ENCODE results near the gene IER3. TPM values are rescaled to one million over a fixed set of nuclear protein-coding genes. Genes with fewer than 3 reads are reported as not detected.

The IER3 gene
- total and polyA plus RNA-seq, 9 of the 15 experiments (the other 6 are each of a cell fraction or from before 2014, with no cell fraction given): 1.5 to 30.0 (median 11.5) TPM

DNA sequence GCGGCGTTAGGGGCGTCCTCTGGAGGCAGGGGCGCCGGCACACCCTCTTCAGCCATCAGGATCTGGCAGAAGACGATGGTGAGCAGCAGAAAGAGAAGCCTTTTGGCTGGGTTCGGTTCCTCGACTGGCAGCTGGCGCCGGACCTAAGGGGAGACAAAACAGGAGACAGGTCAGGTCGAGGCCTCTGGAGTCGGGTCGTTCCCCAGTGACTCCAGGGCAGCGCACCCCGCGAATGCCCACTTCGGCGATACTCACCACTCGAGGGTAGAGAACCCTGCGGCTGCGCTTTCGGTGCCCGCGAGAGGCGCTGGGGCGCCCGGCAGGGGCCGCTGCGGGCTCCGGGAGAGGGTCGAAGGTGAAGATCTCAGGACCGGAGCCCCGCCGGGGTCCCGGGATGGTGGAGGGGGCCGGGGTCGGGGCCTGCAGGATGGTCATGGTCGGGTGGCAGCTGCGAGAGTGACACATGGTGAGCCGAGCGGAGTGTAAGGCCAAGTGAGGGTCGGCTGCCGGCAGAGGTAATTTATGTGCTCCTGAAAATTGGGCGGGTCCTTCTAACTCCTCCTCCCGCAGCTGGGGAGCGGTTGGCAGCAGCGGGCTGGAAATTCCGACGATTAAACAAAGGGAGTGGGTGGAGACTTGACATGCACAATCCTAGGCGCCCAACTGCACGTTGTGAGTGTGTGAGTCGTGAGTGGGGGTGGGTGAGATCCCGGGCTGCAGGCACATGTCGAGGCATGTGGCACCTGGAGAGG, at the start of gene IER3 (continued):
- TF ChIP-seq, protein P1, sequence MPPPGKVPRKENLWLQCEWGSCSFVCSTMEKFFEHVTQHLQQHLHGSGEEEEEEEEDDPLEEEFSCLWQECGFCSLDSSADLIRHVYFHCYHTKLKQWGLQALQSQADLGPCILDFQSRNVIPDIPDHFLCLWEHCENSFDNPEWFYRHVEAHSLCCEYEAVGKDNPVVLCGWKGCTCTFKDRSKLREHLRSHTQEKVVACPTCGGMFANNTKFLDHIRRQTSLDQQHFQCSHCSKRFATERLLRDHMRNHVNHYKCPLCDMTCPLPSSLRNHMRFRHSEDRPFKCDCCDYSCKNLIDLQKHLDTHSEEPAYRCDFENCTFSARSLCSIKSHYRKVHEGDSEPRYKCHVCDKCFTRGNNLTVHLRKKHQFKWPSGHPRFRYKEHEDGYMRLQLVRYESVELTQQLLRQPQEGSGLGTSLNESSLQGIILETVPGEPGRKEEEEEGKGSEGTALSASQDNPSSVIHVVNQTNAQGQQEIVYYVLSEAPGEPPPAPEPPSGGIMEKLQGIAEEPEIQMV (tag; conservative IDR thresholded peaks at IDR 0.05; ENCODE audit: low read depth): peak; percentile 14; the same call in 1 of the 2 replicates
- 0 out of 2 replicates have a peak, but pooled peaks have one; percentile 1 for TF ChIP-seq TAL1 (IDR thresholded peaks at IDR 0.05)
- TF ChIP-seq, protein P2, sequence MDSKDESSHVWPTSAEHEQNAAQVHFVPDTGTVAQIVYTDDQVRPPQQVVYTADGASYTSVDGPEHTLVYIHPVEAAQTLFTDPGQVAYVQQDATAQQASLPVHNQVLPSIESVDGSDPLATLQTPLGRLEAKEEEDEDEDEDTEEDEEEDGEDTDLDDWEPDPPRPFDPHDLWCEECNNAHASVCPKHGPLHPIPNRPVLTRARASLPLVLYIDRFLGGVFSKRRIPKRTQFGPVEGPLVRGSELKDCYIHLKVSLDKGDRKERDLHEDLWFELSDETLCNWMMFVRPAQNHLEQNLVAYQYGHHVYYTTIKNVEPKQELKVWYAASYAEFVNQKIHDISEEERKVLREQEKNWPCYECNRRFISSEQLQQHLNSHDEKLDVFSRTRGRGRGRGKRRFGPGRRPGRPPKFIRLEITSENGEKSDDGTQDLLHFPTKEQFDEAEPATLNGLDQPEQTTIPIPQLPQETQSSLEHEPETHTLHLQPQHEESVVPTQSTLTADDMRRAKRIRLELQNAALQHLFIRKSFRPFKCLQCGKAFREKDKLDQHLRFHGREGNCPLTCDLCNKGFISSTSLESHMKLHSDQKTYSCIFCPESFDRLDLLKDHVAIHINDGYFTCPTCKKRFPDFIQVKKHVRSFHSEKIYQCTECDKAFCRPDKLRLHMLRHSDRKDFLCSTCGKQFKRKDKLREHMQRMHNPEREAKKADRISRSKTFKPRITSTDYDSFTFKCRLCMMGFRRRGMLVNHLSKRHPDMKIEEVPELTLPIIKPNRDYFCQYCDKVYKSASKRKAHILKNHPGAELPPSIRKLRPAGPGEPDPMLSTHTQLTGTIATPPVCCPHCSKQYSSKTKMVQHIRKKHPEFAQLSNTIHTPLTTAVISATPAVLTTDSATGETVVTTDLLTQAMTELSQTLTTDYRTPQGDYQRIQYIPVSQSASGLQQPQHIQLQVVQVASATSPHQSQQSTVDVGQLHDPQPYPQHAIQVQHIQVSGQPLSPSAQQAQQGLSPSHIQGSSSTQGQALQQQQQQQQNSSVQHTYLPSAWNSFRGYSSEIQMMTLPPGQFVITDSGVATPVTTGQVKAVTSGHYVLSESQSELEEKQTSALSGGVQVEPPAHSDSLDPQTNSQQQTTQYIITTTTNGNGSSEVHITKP (IDR thresholded peaks at IDR 0.05; ENCODE audit: partially characterized antibody): peak; percentile 39
- TF ChIP-seq ZNF24 (IDR thresholded peaks at IDR 0.05): 0 out of 2 replicates have a peak, but pooled peaks have one; percentile 34
- TF ChIP-seq ZNF79 (CRISPR knock-in tag; IDR thresholded peaks at IDR 0.05; ENCODE audit: low read depth): 0 out of 2 replicates have a peak, but pooled peaks have one; percentile 41
- TF ChIP-seq TBP (optimal IDR thresholded peaks at IDR 0.05; ENCODE audit: low read depth, low read length): peak; percentile 98
- peak; percentile 31; the same call in 1 of the 2 replicates for TF ChIP-seq ETV5 (CRISPR knock-in tag; IDR thresholded peaks at IDR 0.05; ENCODE audit: low read depth)
